Umbilical cord (tissue), 2 donors: ENCODE results near the gene PRKCE. TPM values are rescaled to one million over a fixed set of nuclear protein-coding genes. Genes with fewer than 3 reads are reported as not detected.

Experiments used
- DNase-seq: peaks from one replicate; pipeline ENCODE4 v3.0.0-alpha.2; 2015; ENCODE audit warnings: low spot score
- total RNA-seq: library from RNA; depleted of rRNA; stranded (reverse); fragments of >200 nt; gene quantifications from one replicate; pipeline ENCODE4 v1.2.3, GENCODE V29; 2014; ENCODE audit warnings: low replicate concordance; ENCODE audit not compliant: insufficient read depth

PRKCE gene
- total RNA-seq, 1 donor from 2014 or later, result 8.2 TPM

- DNase-seq, result no peak
Observed at GRCh38 chr2:46106690-46107089, 455.2 kb downstream of the PRKCE start.

DNA sequence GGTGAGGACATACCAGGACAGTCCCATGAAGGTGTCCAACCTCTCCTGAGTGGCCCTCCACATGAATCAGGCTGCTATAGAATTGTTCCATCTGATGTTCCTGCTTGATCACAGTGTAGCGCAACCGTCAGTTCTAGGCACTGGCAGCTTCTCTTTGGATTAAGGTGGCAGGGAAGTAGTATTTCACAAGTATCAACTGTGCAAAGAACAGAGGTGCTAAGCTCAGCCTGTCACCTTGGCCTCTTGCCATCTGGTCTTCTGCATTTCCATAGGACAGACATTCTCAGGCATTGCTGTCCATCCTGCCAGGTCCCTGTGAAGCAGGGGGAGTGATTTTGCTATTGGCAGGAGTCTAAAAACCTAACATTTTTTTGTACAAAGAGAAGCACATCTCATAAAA is 463.5 kb downstream of the PRKCE start:
- DNase-seq, result no peak

GRCh38 chr2:46116150-46116549 is 464.7 kb downstream of the PRKCE start:
- DNase-seq, result no peak

DNA sequence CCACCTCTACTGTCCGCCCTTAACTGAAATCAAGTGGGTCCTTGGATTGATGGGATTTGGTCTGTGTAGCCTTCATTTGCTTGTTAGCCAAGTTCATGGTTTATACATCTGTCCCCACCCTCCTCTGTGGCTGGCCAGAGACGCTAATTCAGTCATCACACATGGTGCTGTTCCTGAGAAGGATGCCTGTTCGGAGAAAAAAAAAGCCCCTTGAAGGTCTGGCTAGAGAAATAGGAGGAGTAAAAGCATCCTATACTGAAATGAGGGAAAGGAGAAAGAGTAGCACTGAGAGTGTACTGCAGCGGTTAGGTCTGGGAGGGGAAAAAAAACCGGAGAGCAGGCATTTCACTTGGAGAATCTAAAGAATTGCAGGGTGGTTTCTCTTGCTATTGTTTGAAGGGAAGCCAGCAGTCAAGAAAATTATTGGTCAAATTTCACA is 465.1 kb downstream of the PRKCE start:
- peak; percentile 23 for DNase-seq

DNA sequence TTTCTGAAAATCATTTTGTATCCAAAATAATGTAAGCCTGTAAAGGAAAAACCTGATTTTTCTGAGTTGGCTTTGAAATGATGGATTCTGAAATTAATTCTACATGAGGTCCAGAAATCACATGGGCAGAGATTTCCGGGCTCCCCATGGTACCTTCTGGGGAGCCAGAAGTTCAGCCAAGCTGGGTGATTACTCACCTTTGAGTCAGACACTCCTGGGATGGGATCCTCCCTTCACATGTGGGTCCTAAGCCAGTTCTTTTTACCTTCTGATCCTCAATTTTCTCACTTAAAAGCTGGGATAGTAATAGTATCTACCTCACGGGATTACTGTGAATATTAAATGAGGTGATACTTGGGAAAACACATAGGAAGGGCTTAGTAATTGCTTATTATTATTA is 465.9 kb downstream of the PRKCE start:
- no peak for DNase-seq

- no peak for DNase-seq
Observed at GRCh38 chr2:46117994-46118393, 466.5 kb downstream of the PRKCE start.

DNA sequence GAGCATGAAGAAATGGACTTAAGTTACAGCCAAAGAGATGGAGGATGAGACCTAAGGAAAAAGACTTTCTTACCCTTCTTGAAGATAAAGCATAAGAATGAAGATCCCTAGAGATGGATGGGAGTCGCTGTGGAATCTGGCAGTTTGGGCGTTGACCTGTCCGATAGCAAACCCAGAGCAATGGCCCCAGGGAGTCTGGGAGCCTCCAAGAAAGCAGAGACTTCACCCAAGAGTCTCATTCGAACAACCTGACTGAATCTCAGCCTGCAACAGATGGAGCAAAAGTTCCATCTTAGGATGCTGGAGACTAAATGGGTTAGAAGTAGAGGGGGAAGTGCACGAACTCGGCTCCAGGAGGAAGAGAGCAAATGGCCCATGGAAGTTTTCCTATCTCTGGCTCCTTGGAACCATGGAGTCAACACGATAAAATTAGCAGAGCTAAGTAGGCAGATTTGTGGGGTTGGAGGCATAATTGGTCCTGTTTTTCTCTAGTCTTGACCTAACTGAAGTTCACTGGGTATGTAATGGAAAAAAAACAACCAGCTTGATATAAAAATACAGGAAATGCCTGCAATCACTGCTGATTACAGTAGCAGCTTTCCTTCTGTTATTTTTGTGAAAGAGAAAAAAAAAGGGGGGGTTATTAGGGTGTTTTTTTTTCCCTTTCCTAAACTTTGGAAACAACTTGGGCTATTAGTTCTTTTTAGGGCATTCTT is 467.3 kb downstream of the PRKCE start:
- peak; percentile 56 for DNase-seq

GRCh38 chr2:46119453-46119852 is 468.0 kb downstream of the PRKCE start:
- DNase-seq, result peak; percentile 59

- no peak for DNase-seq
Observed at GRCh38 chr2:46120792-46121555, 469.5 kb downstream of the PRKCE start.

GRCh38 chr2:46122318-46122976 is 471.0 kb downstream of the PRKCE start:
- DNase-seq, result no peak

- peak; percentile 57 for DNase-seq
Observed at GRCh38 chr2:46123013-46123412, 471.5 kb downstream of the PRKCE start.

DNA sequence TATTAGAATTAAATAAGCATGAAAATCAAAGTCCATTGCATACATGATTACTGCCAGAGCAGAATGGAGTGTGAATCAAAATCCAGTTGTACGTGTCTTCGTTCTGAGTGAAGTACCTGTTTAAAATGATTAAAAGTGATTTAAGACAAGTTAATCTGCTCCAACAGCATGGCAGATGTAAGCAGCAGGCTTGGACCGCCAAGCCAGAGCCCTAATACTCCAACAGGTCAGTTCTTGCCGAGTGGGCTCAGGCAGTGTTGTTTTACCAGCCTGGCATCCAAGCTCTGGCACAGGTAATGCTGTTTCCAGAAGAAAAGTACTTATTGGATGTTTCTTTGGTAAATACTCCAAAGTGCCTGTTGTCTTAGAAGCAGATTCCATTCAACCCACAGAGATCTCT is 474.3 kb downstream of the PRKCE start:
- DNase-seq, result no peak

DNA sequence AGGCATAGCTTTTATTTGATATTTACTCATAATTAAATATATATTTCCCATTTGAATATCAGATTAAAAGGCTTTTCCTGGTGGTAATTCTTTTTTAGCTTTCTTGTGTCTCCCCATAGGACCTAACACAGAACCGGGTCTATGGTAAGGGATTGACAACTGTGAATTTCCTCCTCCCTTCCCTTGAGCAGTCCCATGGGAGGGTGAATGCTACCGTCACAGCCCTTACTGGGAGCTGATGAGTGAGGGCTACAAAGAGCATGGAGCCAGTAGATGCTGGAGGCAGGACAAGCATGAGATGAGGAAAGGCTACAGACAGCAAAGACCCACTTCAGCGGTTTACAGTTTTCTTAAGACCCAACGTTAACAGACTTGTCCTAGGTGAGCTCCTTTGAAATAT is 475.1 kb downstream of the PRKCE start:
- DNase-seq, result no peak

GRCh38 chr2:46127176-46127575 is 475.7 kb downstream of the PRKCE start:
- DNase-seq, result no peak

- no peak for DNase-seq
Observed at GRCh38 chr2:46130511-46130910, 479.0 kb downstream of the PRKCE start.

GRCh38 chr2:46132996-46133395 is 481.5 kb downstream of the PRKCE start:
- DNase-seq, result no peak

- peak; percentile 60 for DNase-seq
Observed at GRCh38 chr2:46134531-46135227, 483.2 kb downstream of the PRKCE start.

- DNase-seq, result peak; percentile 39
Observed at GRCh38 chr2:46135228-46135855, 483.9 kb downstream of the PRKCE start.

DNA sequence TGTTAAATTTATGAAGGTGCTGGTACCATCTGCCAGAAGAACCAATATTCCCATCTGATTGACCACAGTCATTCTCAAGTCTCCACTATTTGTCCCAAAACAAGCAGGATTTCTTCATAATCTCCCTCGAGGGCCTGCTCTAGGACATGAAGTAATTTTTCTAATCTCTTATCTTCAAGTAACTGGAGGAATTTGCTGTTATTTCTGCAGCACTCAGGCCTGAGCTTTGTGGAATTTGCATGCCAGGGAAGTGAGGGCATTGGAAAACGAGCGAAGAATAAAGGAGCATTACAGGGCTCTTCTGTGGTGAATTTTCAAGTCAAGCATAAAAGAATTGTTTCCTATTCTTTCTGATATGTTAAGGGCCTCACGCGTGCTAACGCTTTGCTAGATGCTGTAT is 484.5 kb downstream of the PRKCE start:
- DNase-seq, result peak; percentile 93

DNA sequence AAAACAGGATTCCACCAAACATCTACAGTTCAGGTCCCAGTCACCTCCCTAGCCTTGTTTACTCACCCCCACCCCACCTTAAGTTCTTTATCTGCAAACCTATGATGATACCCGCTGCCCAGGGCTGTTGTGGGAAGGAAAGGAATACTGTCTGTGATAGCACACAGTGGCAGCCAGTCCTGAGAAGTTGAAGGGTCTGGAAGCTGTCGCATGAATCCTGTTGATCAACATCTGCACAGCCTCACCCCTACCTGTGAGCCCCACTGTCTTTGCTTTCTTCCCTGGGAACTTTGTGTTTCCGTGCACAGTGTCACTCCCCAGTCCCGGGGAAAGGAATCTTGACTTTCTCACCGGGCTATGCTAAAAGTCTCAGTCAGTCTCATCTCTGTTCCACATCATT is 485.0 kb downstream of the PRKCE start:
- peak; percentile 18 for DNase-seq

DNA sequence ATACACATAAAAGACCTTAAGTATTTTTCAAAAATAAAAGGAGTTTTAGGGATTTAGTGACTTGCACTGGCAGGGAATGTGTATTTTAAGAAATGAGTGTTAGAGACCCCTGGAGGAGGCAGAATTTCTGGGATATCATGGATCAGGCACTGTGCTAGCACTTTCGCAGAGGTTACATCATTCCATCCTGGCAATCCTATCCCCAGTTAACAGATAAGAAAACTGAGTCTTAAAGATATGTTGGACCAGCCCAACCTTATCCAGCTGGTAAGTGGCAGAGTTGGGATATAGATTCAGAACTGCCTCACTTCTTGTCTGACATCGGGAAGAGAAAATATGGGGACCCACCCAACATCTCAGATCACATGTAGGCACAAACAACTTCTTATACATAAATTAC is 485.5 kb downstream of the PRKCE start:
- DNase-seq, result no peak
